NCI-H2171 (cell line): ENCODE measurements around the gene CFLAR.
"Not testable (repeated sequence)": the region's sequence is repeated elsewhere in the genome, so short reads cannot be mapped to it uniquely, and the experiment has no call there.

Source experiments
- DNase-seq: peaks from one replicate; lab custom pipeline; 2025; lab: John Stamatoyannopoulos, UW

The CFLAR gene

DNA sequence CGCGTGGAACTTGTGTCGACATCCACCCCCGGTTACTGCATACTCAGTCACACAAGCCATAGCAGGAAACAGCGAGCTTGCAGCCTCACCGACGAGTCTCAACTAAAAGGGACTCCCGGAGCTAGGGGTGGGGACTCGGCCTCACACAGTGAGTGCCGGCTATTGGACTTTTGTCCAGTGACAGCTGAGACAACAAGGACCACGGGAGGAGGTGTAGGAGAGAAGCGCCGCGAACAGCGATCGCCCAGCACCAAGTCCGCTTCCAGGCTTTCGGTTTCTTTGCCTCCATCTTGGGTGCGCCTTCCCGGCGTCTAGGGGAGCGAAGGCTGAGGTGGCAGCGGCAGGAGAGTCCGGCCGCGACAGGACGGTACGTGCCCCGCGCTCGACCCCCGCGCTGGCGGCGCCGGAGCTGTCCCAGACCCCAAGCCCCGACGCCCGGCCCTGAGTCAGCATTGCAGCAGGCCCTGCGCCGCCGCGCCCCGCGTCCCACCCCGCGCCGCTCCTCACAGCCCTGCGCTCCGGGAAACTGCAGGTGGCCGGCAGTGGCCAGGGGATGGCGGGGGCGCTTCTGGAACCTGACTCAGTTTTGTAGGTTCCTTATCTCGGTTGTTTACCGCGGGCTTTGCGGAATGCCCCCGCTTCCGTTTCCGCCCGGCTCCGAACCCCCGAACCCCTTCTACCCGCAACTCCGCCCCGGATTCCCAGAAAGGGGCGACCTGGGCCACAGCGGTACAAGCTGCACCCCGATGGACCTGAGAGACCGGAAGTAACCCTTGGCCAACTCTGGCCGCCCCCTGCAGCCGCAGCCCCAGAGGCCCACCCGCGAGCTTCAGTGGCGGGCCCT lies at the start of gene CFLAR:
CFLAR (plus strand) TSS at position 50 of the 844 bp plus-strand sequence. CDS start 13,702 bp downstream, outside the sequence.
- DNase-seq, result peak; percentile 17

GRCh38 chr2:201070948-201071478 lies 45.0 kb upstream of the CFLAR start:
- DNase-seq, result no peak

DNA sequence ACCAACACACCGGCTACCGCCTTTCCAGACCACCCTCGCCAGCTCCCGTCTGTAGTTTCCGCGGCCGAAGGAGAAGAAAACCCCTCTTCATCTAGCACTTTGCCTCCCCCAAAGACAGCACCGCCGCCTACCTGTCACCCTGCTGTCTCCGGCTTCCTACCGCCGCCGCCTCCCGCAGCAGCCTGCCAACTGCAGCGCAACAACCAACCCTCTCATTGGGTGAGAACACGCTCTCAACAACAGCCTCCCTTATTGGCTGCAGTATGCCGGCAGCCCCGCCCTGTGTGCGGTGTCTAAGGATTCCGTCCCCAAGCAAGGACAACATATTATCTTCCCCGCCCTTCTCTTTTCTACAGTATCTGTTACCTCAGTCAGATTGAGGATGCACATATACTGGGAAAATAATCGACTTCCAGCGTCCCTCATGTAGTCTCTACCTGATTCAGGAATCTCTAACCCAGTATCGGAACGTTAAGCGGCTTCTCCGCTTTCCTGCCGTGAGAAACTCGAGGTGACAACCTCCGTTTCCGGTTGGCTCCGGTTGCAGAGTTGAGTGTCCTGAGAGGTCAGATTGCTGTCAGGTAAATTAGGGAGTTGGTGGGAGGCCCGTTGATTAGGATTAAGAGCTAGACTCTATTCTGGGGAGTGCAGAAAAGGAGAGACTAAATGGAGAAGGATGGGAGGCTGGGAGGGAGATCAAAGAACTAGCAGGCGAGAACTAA lies 44.3 kb upstream of the CFLAR start, which contains the start of the genes HYCC2 and NDUFB3:
HYCC2 (minus strand) TSS at position 193 of the 722 bp plus-strand sequence. CDS start 47,662 bp downstream, outside the sequence.
NDUFB3 (plus strand) TSS at position 523 of the 722 bp plus-strand sequence. CDS start 6,882 bp downstream, outside the sequence.
- DNase-seq, result peak; percentile 91

DNA sequence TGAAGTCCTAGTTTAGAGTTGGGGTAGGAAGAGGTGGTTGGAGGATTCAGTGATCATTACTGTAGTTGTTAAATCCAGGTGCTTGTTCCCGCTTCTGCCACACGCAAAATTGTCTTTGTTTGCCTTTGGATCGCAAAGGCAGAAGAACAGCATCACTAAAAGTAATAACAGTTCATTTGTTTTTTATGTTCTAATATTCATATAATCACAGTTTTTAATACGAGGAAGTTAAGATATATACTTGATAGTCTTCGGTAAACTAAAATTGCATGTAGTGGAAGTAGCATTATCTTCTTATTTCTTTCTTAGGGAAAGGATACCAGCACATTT lies 43.8 kb upstream of the CFLAR start:
- no peak for DNase-seq

GRCh38 chr2:201073071-201073470 lies 42.9 kb upstream of the CFLAR start:
- no peak for DNase-seq

DNA sequence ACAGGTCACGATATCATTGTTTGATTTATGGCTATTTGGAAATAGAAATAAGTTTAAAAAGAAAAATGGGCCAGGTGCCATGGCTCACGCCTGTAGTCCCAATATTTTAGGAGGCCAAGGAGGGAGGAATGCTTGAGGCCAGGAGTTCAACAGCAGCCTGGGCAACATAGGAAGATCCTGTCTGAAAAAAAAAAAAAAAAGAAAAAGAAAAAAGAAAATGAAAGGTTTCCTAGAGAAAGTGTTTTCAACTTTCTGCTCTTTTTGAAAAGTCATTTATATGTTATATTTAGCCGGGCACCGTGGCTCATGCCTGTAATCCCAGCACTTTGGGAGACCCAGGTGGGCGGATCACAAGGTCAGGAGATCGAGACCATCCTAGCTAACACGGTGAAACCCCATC lies 41.0 kb upstream of the CFLAR start:
- DNase-seq, result no peak

DNA sequence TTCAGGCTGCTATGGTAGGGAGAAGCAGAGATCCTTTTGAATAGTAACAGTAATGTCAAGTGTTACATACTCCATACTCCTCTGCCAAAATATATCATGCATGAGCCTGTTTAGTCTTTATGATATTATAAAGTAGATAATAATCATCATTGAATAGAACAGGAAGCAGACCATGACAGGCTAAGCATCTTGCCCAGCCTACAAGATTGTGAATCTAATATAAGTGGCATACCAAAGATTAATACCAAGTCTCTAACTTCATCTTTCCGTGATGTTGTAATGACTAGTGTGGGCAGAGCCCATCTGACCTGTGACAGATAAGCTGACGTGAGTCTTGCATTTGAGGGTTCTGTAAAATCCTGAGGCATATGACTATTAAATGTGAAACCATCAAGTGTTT lies 31.1 kb upstream of the CFLAR start:
- DNase-seq, result no peak

- no peak for DNase-seq
Measured at GRCh38 chr2:201090574-201090973, 25.4 kb upstream of the CFLAR start.

DNA sequence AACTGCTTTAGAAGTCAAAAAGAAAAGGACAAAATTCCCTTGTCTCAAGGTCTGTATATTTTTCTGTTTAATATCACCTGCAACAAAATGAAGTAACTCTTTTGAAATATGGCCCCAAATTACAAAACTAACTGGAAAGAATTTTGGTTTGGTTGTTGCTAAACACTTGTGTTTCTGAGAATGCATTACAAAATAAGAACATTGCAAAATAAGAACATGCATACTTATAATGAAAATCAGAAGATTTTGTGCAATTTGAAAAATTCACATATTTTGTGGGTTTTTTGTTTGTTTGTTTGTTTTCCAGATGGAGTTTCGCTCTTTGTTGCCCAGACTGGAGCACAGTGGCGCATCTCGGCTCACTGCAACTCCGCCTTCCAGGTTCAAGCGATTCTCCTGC lies 22.4 kb upstream of the CFLAR start:
- no peak for DNase-seq

DNA sequence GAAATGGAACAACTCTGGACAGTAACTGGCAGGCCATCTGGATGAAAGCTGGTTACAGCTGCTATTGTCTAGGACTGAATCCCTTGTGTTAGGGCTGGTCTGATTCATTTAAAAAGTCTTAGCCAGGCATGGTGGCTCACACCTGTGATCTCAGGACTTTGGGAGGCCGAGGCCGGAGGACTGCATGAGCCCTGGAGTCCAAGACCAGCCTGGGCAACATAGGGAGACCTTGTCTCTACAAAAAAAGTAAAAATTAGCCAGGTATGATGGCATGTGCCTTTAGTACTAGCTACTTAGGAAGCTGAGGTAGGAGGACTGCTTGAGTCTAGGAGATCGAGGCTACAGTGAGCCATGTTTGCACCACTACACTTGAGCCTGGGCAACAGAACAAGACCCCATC lies 15.5 kb upstream of the CFLAR start:
- DNase-seq, result no peak

DNA sequence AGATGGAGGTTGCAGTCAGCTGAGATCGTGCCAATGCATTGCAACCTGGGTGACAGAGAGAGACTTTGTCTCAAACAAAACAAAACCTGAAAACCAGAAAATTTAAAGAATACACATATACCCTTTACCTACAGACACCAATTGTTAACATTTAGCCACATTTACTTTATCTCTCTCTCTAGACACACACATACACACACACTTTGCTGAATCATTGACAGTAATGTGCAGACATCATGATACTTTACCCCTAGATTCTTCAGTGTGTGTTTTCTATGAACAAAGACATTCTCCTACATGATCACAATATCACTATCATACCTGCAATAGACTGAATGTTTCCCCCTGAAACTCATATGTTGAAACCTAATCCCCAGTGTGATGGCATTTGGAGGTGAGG lies 10.2 kb upstream of the CFLAR start:
- DNase-seq, result no peak

DNA sequence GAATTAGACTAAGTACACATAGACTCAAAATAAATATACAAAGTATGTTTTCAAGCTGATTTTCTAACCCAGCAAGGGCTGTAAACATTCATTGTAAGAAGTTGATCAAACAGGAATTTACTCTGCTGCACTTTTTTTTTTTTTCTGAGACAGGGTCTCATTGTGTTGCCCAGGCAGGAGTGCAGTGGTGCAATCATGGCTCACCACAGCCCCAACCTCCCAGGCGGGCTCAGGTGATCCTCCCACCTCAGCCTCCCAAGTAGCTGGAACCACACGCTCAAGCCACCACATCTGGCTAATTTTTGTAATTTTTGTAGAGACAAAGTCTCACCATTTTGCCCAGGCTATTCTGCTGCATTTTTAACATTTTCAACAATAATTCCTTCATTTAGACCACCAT lies 8.3 kb upstream of the CFLAR start:
- DNase-seq, result no peak

- no peak for DNase-seq
Measured at GRCh38 chr2:201108341-201108740, 7.6 kb upstream of the CFLAR start.

GRCh38 chr2:201109186-201109585 lies 6.8 kb upstream of the CFLAR start:
- DNase-seq, result no peak

- DNase-seq, result no peak
Measured at GRCh38 chr2:201110615-201111014, 5.3 kb upstream of the CFLAR start.

- no peak for DNase-seq
Measured at GRCh38 chr2:201111096-201111495, 4.9 kb upstream of the CFLAR start.

DNA sequence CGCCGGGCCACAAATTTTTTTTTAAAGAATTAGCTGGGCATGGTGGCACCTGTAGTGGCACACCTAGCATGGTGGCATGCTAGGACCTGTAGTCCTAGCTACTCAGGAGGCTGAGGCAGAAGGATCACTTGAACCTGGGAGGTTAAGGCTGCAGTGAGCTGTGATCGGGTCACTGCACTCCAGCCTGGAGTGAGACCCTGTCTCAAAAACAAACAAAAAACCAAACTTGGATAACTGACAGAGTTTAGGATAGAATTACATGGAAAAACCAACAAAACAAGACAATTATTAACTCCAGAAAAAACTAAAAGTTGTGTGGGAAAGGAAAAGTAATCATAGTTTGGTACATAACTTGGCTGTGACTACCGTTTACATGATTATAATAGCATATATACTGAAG lies 1.6 kb upstream of the CFLAR start:
- no peak for DNase-seq

DNA sequence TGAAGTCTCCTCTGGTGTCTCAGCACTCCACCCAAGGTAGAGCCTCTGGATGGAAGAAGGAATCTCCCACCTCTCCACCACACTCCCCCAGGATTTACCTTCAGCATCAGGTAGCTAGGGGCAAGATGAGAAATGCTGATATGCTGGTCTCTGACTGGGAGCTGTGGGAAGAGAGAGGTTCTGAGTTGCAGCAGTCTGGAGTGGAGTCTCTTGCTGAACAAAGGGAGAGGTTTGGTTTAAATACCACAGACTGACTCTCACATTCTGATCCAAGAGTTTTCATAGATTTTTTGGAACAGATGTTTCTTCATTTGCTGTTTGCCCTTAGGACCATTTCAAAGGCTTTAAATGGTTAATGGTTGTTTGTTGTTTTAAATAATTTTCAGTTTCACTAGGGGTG lies 1.1 kb upstream of the CFLAR start:
- no peak for DNase-seq

DNA sequence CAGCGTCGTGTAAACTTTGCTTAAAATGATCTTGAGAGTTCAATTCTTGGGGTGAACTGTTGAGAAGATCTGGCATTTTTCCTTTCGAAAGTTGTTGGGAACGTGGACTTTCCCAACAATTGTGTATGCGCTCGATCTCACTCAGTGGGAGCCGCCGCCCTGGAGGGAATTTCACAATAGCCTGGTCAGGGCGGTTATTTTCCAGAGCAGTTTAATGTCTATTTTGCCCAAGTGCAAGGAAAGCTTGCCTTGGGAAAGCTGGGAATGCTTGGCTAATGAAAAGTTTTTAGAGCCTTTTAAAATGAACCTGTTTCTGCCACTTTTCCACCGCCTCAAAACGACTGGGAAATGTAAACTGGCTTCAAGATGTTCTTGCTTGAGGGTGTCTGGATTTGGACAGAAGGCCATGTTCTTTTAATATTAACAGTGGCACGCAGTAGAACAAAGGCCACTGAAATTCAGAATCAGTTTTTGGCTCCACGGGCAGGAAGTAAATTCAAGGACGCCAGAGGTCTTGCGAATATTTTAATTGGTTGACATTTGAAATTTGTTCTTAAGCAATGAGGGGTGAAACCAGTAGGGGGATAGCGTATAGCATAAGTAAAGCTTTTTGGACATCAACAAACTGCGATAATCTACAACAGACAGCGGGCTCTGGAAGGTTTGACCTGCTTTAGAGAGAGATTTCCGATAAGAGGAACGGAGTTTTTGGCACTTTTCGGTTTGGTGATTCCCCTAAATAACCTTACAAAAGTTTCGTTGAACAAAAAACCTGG lies 1.2 kb downstream of the CFLAR start:
- DNase-seq, result no peak

GRCh38 chr2:201117735-201118094 lies 1.8 kb downstream of the CFLAR start:
- not testable (repeated sequence) for DNase-seq

GRCh38 chr2:201118121-201118960 lies 2.4 kb downstream of the CFLAR start:
- peak; percentile 74 for DNase-seq
